Measurements from ENCODE around the gene NR3C2.

DNA sequence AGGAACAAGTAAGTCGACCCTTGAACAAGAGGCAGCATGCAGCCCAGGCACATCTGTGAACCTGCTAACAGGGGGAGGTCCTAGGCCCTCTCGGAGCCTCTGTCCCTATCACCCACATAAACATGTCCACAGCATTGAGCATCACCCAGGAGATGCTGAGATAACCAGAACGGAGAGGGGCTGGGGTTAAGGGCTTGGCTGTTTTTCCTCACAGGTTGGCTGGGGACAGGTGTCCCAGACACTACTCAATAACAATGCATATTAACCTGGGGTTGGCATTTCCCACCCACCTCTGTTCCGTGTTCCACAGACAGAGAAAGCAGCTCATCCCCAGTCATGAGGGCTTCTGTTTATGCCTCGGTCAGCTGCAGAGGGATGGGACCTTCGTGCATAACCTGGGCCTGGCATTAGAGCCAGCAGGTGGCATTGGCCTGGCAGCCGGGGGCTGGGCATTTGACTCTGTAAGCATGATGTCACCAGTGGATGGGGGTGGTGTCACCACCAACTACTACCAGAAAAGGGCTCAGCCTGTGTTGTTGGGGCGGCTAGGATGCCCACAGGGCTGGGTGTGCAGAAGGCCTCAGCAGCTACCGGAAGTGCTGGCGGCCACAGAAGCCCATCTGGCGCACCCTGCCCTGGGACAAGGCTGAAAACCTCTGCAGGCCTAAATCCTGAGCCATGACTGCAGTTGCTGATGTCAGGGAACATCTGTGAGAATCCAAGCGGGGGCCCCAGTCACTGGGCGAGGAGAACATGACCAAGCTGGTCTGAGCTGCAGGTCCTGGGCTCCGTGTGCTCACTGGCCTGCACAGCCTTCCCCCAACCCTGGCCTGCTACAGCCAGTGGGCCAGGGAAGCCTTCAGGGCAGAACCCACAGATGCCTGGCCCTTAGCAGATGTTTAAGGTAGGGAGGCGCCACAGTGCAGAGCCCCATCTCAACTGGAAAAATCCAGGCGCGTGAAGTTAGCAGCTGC is 351.4 kb downstream of the NR3C2 start:
- no peak for TF ChIP-seq EZH2 (optimal IDR thresholded peaks at IDR 0.05; ENCODE audit: low read depth, low read length)
- TF ChIP-seq, protein P1, sequence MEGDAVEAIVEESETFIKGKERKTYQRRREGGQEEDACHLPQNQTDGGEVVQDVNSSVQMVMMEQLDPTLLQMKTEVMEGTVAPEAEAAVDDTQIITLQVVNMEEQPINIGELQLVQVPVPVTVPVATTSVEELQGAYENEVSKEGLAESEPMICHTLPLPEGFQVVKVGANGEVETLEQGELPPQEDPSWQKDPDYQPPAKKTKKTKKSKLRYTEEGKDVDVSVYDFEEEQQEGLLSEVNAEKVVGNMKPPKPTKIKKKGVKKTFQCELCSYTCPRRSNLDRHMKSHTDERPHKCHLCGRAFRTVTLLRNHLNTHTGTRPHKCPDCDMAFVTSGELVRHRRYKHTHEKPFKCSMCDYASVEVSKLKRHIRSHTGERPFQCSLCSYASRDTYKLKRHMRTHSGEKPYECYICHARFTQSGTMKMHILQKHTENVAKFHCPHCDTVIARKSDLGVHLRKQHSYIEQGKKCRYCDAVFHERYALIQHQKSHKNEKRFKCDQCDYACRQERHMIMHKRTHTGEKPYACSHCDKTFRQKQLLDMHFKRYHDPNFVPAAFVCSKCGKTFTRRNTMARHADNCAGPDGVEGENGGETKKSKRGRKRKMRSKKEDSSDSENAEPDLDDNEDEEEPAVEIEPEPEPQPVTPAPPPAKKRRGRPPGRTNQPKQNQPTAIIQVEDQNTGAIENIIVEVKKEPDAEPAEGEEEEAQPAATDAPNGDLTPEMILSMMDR (IDR thresholded peaks at IDR 0.05; ENCODE audit: low read length), result no peak
- no peak for TF ChIP-seq EZH2phosphoT487 (IDR thresholded peaks at IDR 0.05; ENCODE audit: low read length)
